ENCODE data around the gene HES3. TPM values are rescaled to one million over a fixed set of nuclear protein-coding genes. Genes with fewer than 3 reads are reported as not detected.

HES3 gene
- total and polyA plus RNA-seq, 8 donors: not detected

- ATAC-seq: no peak
- intact Hi-C loops (cut with DNase I): no loop called here
- H3K27ac ChIP-seq: no peak overlapping the region
- no peak for FAIRE-seq
- no peaks in the 10 kb centered on the region for H3K4me1 ChIP-seq
- H3K9me3 ChIP-seq: no peaks in the 10 kb centered on the region
- 83 to 89% methylated on average over 22 to 25 of the region's 25 CpGs for WGBS, 2 donors
- no peak for DNase-seq
- H3K4me3 ChIP-seq: no peak overlapping the region
- no peak for TF ChIP-seq CTCF (IDR thresholded peaks at IDR 0.05)
- H3K36me3 ChIP-seq: no peaks in the 10 kb centered on the region
- no peaks in the 10 kb centered on the region for H3K27me3 ChIP-seq
These were observed 18.8 kb downstream of the HES3 start for GRCh38 chr1:6262555-6263420.

- Histone ChIP-seq H3K36me3 (no peaks in the 10 kb centered on the region), H3K4me1 (no peaks in the 10 kb centered on the region), H3K9me3 (no peaks in the 10 kb centered on the region), H3K27me3 (no peaks in the 10 kb centered on the region), H3K27ac (no peak overlapping the region), H3K4me3 (no peak overlapping the region)
- DNase-seq (no peak), ATAC-seq (no peak), FAIRE-seq (no peak)
- no peak for TF ChIP-seq CTCF (IDR thresholded peaks at IDR 0.05)
- WGBS, 2 donors: 88 to 90% methylated on average over 7 of the region's 7 CpGs
- intact Hi-C loops (cut with DNase I): no loop called here
These were observed 19.7 kb downstream of the HES3 start for GRCh38 chr1:6263716-6264115.

GRCh38 chr1:6265151-6265550 is 21.2 kb downstream of the HES3 start:
- Histone ChIP-seq H3K36me3 (no peaks in the 10 kb centered on the region), H3K4me3 (no peak overlapping the region), H3K27ac (no peak overlapping the region), H3K27me3 (no peaks in the 10 kb centered on the region), H3K4me1 (no peaks in the 10 kb centered on the region), H3K9me3 (no peaks in the 10 kb centered on the region)
- TF ChIP-seq CTCF (IDR thresholded peaks at IDR 0.05): no peak
- WGBS, 2 donors: 47 to 57% methylated on average over 15 of the region's 15 CpGs
- FAIRE-seq: no peak
- intact Hi-C loops (cut with DNase I): no loop called here
- ATAC-seq: peak in 2 of 4 donors; percentile 54 to 65
- peak in 2 of 6 donors; percentile 34 to 50 for DNase-seq

- DNase-seq: no peak
- intact Hi-C loops (cut with DNase I): no loop called here
- H3K9me3 ChIP-seq: no peaks in the 10 kb centered on the region
- no peak for FAIRE-seq
- no peaks in the 10 kb centered on the region for H3K36me3 ChIP-seq
- no peak for TF ChIP-seq CTCF (IDR thresholded peaks at IDR 0.05)
- no peak overlapping the region for H3K4me3 ChIP-seq
- no peaks in the 10 kb centered on the region for H3K4me1 ChIP-seq
- no peaks in the 10 kb centered on the region for H3K27me3 ChIP-seq
- 88 to 90% methylated on average over 11 of the region's 11 CpGs for WGBS, 2 donors
- H3K27ac ChIP-seq: no peak overlapping the region
- ATAC-seq: no peak
These were observed 22.7 kb downstream of the HES3 start for GRCh38 chr1:6266641-6267040.

GRCh38 chr1:6267686-6268322 is 23.8 kb downstream of the HES3 start:
- Histone ChIP-seq H3K36me3 (no peaks in the 10 kb centered on the region), H3K4me3 (no peak overlapping the region), H3K9me3 (no peaks in the 10 kb centered on the region), H3K27ac (no peak overlapping the region), H3K4me1 (no peaks in the 10 kb centered on the region), H3K27me3 (no peaks in the 10 kb centered on the region)
- DNase-seq (no peak), ATAC-seq (no peak), FAIRE-seq (no peak)
- intact Hi-C loops (cut with DNase I): no loop called here
- WGBS, 2 donors: 88 to 91% methylated on average over 12 of the region's 12 CpGs
- TF ChIP-seq CTCF (IDR thresholded peaks at IDR 0.05): no peak
